ENCODE measurements around the gene EDEM1.
"Not testable (repeated sequence)": the region's sequence is repeated elsewhere in the genome, so short reads cannot be mapped to it uniquely, and the experiment has no call there.

Gene EDEM1

DNA sequence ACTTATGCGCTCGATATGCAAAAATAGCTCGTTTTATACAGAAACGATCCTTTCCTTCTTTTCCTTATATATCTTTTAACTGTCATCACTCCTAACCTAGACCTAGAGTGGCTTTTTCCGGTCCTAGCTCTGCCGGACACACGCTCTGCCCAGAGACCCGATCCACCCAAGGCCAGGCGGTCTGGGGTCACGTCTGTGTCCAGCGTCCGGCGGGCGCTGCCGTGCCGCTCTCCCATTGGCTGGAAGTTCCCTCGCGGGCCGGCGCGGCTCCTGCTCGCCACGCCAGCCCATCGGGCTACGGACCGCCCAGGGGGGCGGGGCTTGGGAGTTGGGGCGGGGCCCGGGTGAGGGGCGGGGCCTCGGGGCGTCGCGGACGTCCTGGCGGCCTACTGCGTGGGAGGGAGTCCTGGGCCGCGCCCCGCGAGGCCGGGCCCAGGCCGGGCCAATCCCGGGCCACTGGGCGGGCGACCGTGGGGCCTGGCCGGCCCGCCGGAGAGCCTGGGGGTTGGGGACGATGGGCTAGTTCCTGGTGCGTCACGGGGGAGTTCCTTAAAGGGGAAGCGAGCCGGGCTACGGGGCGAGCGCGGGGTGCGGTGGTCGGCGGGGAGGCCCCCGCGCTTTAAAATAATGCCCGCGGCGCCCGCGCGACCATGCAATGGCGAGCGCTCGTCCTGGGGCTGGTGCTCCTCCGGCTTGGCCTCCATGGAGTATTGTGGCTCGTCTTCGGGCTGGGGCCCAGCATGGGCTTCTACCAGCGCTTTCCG, at the start of gene EDEM1:
TSS of gene EDEM1 (plus strand) at position 552 of the 764 bp plus-strand sequence. CDS start at position 651, 99 bp downstream.
- peak; percentile 92 for DNase-seq (ENCODE audit: low spot score)

DNA sequence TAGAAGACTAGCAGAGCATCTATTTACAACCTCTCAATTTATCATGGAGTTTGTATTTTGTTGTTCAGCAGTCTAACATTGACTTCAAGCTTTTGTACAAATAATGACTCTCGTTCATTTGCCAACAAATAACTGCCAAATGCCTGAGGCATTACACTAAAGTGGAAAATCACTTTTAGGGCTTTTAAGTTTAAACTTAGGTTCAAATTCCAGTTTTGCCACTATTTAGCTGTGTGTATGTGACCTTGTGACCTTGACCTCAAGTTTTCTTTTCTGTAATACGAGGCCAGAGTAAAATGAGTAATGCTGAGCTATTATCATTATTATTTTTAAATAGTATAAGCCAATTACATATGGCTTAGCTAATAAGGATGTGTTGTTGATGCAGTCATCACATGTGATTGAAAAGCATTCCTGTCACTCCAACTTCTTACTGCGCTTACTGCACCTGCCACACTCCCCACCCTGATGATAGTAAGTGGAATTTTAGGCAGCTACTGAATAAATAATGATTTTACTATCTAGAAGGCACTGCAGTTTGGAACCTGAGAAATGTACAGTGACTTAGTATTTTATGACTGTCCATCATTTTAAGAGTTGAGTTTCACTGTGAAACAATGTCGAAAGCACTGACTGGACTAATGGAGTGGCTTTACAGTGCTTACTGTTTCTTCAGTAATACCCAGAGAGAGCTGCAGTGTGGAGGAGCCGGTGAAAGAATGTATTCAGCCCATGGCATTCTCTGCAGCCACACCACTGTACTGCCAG, 49.1 kb upstream of the EDEM1 start:
- no peak for DNase-seq (ENCODE audit: low spot score)

GRCh38 chr3:5140230-5140621, 47.3 kb upstream of the EDEM1 start:
- DNase-seq (ENCODE audit: low spot score): no peak

GRCh38 chr3:5140839-5141238, 46.7 kb upstream of the EDEM1 start:
- no peak for DNase-seq (ENCODE audit: low spot score)

GRCh38 chr3:5141760-5142159, 45.7 kb upstream of the EDEM1 start:
- DNase-seq (ENCODE audit: low spot score): no peak

GRCh38 chr3:5143464-5143863, 44.0 kb upstream of the EDEM1 start:
- DNase-seq (ENCODE audit: low spot score): no peak

DNA sequence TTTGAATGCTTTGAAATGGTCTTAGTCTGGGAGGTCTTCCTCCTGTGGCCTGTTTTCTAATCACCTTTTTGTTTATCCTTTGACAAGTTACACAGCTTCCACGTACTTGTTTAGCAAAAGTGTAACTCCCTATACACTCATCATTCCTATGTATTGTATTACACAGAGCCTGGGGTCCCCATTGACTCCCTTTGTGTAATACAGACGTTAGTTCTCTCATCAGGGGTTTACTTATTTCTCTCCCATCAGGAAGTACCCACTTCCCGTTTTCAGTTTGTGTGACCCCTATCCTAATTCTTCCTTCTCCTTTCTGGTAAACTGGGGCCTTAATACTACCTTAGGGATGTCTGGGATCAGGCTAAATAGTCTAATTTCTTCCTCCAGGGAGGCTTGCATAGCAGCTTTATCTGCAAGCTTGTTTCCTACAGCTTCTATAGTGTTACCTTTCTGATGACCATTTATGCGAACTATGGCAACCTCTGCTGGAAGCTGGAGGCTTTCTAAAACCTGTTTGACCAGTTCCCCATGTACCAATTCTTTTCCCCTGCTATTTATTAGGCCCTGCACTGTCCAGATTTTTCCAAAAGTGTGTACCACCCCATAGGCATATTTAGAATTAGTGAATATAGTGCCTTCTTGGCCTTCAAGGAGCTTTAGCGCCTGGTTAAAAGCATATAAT, 43.1 kb upstream of the EDEM1 start:
- no peak for DNase-seq (ENCODE audit: low spot score)

GRCh38 chr3:5145120-5145519, 42.4 kb upstream of the EDEM1 start:
- DNase-seq (ENCODE audit: low spot score): no peak

DNA sequence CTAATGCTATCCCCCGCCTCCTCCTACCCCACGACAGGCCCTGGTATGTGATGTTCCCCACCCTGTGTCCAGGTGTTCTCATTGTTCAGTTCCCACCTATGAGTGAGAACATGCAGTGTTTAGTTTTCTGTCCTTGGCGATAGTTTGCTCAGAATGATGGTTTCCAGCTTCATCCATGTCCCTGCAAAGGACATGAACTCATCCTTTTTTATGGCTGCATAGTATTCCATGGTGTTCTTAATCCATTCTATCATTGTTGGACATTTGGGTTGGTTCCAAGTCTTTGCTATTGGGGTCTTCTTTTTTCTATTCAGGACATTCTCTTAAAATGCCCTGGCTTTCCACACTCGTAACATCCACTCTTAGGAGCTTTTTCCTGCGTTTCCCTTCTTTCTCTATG, 40.4 kb upstream of the EDEM1 start:
- not testable (repeated sequence) for DNase-seq (ENCODE audit: low spot score)

- no peak for DNase-seq (ENCODE audit: low spot score)
Observed at GRCh38 chr3:5149306-5149880, 38.1 kb upstream of the EDEM1 start.

GRCh38 chr3:5151586-5151985, 35.9 kb upstream of the EDEM1 start:
- no peak for DNase-seq (ENCODE audit: low spot score)

GRCh38 chr3:5153074-5153473, 34.4 kb upstream of the EDEM1 start:
- DNase-seq (ENCODE audit: low spot score): no peak

DNA sequence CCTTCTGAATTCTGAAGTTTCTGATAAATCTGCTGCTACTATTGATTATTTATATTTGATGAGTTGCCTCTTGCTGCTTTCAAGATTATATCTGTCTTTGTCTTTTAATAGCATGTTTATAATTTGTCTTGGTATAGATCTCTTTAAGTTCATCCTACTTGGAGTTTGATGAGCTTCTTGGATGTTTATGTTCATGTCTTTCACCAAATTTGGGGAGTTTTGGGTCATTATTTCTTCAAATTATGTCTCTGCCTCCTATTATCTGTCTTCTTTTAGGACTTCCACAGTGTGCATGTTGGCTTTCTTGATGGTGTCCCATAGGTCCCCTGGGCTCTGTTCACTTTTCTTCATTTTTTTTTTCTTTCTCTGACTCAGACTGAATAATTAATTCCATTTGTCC, 32.3 kb upstream of the EDEM1 start:
- DNase-seq (ENCODE audit: low spot score): no peak

DNA sequence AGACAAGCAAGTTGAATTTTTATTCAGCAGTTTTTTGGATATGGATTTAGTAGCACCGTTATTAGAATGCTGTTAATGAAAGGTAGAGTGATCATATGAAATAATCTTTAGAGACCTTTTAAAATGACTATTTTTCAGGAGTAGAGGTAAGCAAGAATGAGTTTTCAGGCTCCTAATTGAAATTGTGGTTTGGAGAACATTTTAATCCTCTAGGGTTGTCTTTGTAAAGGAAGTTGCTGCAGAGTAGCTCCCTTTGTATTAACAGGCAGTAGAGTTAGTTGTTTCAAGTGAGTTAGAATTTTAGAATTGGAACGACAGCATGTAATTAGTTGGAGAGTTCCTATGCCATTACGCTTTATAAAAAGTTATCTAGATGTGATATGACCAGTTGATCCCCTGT, 27.2 kb upstream of the EDEM1 start:
- DNase-seq (ENCODE audit: low spot score): no peak

- no peak for DNase-seq (ENCODE audit: low spot score)
Observed at GRCh38 chr3:5160940-5161858, 26.3 kb upstream of the EDEM1 start.

DNA sequence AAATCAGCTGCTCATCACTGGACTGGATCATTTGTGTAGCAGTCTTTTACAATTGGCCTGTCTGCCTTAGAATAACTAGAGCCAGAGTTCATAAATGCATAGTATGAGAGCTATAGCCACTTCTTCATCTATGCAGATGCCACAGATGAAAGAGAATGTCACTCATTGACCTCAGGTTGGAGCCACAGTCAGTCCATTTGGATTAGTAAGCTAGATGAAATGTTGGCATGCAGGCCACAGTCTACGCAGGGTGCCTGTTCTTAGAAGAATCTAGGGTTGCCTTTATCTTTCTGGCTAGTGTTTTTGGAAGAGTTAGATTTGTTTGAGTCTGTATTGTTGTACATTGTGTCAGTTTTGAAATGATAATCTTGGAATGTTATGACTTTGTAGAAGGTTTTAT, 25.4 kb upstream of the EDEM1 start:
- peak; percentile 32 for DNase-seq (ENCODE audit: low spot score)

DNA sequence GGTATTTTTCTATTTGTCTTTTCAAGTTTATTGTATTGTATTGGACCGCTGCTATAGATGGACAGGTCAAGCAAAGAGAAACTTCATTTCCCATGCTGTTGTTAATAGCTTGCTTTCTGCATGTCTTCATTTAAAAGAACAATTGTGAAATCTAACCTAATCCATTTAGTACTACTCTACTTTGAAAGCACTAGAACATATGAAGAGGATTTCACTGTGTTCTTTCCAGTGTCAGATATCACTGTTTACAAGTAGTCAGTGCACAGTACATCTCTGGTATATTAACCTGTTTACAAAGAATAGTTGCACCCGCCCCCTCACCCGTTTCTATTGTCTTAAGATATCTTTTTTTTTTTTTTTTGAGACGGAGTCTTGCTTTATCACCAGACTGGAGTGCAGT, 21.8 kb upstream of the EDEM1 start:
- no peak for DNase-seq (ENCODE audit: low spot score)

DNA sequence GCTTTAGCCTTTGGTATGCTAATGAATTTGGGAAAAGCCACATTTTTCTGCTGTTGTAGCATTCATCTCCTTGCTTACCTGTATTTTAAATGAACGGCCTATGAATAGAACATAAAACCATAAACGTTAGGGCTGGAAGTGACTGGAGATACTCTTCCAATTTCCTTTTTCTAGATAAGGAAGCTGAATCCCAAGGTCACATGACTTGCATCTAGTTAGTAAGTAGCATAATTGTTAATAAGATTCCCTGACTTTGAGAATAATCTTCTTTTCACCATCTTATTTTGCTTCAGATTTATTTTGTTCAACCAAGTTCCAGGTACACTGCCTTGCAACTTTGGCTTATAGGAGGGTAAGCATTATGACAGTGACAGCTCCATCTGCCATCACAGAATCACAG, 20.7 kb upstream of the EDEM1 start:
- no peak for DNase-seq (ENCODE audit: low spot score)

DNA sequence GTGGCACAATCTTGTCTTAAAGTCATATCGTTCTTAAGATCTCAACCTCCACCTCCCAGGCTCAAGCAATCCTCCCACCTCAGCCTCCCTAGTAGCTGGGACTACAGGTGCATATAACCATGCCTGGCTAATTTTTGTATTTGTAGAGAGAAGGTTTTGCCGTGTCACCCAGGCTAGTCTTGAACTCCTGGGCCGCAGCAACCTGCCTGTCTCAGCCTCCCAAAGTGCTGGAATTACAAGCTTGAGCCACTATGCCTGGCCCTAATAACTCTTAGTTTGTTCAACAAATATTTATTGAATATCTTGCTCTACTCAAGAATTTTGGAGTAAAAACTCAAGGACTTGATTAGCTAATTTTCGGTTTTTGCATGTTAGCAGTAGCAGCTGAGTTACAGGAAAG, 19.4 kb upstream of the EDEM1 start:
- no peak for DNase-seq (ENCODE audit: low spot score)

GRCh38 chr3:5169807-5170206, 17.7 kb upstream of the EDEM1 start:
- DNase-seq (ENCODE audit: low spot score): no peak

GRCh38 chr3:5170975-5171374, 16.5 kb upstream of the EDEM1 start:
- no peak for DNase-seq (ENCODE audit: low spot score)

DNA sequence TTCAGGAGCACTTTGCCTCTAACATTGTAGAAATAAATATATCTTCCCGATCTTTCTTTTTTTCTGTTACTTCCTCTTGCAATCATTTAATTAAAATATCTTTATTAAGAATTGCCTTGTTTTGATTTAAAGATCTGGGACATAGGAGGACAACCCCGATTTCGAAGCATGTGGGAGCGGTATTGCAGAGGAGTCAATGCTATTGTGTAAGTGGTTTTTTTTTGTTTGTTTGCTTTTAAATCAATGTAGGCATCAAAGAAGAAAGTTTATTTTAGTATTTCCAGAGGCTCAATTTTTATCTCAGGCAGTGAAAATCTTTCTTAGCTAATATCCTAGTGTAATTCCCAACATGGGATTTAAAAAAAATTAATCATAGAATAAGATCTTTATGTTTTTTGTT, 15.5 kb upstream of the EDEM1 start:
- no peak for DNase-seq (ENCODE audit: low spot score)

Data from SW480 (cell line).